ENCODE results near the gene LCE1D.

LCE1D gene

GRCh38 chr1:152823294-152823693, 26.8 kb downstream of the LCE1D start:
- no peaks in the 10 kb centered on the region for H3K4me1 Mint-ChIP-seq
- no peak for DNase-seq
- peaks cover 68% of the 10 kb centered on the region for H3K9me3 Mint-ChIP-seq
- no peaks in the 10 kb centered on the region for H3K36me3 Mint-ChIP-seq (ENCODE audit: low read depth)
- no peaks in the 10 kb centered on the region for H3K27me3 Mint-ChIP-seq (ENCODE audit: low read depth, poor library complexity)
- TF ChIP-seq CTCF (IDR thresholded peaks at IDR 0.05) = no peak
- no peak overlapping the region for H3K4me3 Mint-ChIP-seq
- H3K27ac Mint-ChIP-seq = no peak overlapping the region

GRCh38 chr1:152824964-152825363, 28.4 kb downstream of the LCE1D start:
- DNase-seq = no peak
- no peaks in the 10 kb centered on the region for H3K36me3 Mint-ChIP-seq (ENCODE audit: low read depth)
- H3K27ac Mint-ChIP-seq = no peak overlapping the region
- no peaks in the 10 kb centered on the region for H3K4me1 Mint-ChIP-seq
- no peak overlapping the region for H3K4me3 Mint-ChIP-seq
- no peaks in the 10 kb centered on the region for H3K27me3 Mint-ChIP-seq (ENCODE audit: low read depth, poor library complexity)
- H3K9me3 Mint-ChIP-seq = peaks cover 68% of the 10 kb centered on the region
- TF ChIP-seq CTCF (IDR thresholded peaks at IDR 0.05) = no peak

- Mint-ChIP-seq H3K36me3 (ENCODE audit: low read depth) (no peaks in the 10 kb centered on the region), H3K27ac (no peak within 1 kb of the TSS), H3K4me3 (no peak within 1 kb of the TSS), H3K9me3 (peaks cover 78% of the 10 kb centered on the region), H3K27me3 (ENCODE audit: low read depth, poor library complexity) (no peaks in the 10 kb centered on the region), H3K4me1 (no peaks in the 10 kb centered on the region)
- no peak for TF ChIP-seq CTCF (IDR thresholded peaks at IDR 0.05)
- no peak for DNase-seq
Measured at GRCh38 chr1:152827173-152827572, 30.7 kb downstream of the LCE1D start, which contains the start of gene LCE1A. Gene LCE1A, plus strand, starts transcription at chr1:152827473. Its CDS starts 0 bp downstream, at chr1:152827473.

- H3K4me3 Mint-ChIP-seq = no peak overlapping the region
- peaks cover 65% of the 10 kb centered on the region for H3K9me3 Mint-ChIP-seq
Measured at GRCh38 chr1:152836870-152837269, 40.3 kb downstream of the LCE1D start.

GRCh38 chr1:152842556-152842955, 46.0 kb downstream of the LCE1D start, which contains the start of gene LCE6A:
Gene LCE6A, plus strand, starts transcription at chr1:152842856. Its CDS starts 665 bp downstream, at chr1:152843521.
- Mint-ChIP-seq H3K27me3 (ENCODE audit: low read depth, poor library complexity) (no peaks in the 10 kb centered on the region), H3K36me3 (ENCODE audit: low read depth) (no peaks in the 10 kb centered on the region), H3K9me3 (peaks cover 68% of the 10 kb centered on the region), H3K27ac (no peak within 1 kb of the TSS), H3K4me1 (no peaks in the 10 kb centered on the region), H3K4me3 (no peak within 1 kb of the TSS)
- TF ChIP-seq CTCF (IDR thresholded peaks at IDR 0.05) = no peak
- DNase-seq = no peak

More at GRCh38 chr1:152836870-152837269, 40.3 kb downstream of the LCE1D start:
- no peaks in the 10 kb centered on the region for H3K27me3 Mint-ChIP-seq (ENCODE audit: low read depth, poor library complexity)
- DNase-seq = no peak
- no peaks in the 10 kb centered on the region for H3K4me1 Mint-ChIP-seq
- no peaks in the 10 kb centered on the region for H3K36me3 Mint-ChIP-seq (ENCODE audit: low read depth)
- no peak overlapping the region for H3K27ac Mint-ChIP-seq
- TF ChIP-seq CTCF (IDR thresholded peaks at IDR 0.05) = no peak
